HG03025 (cell line): ENCODE measurements around the gene LUC7L2.
A peak's percentile ranks its signal among the peaks of the same experiment; 100 is the strongest.
"Not testable (repeated sequence)": the region's sequence is repeated elsewhere in the genome, so short reads cannot be mapped to it uniquely, and the experiment has no call there.

Experiments
- ATAC-seq: cut with Tn5 transposase; IDR thresholded peaks from one replicate; pipeline ENCODE4 v1.9.1; 2021; ENCODE audit warnings: mild to moderate bottlenecking, moderate library complexity; ENCODE audit not compliant: unreplicated experiment, low FRiP score

Gene LUC7L2, protein sequence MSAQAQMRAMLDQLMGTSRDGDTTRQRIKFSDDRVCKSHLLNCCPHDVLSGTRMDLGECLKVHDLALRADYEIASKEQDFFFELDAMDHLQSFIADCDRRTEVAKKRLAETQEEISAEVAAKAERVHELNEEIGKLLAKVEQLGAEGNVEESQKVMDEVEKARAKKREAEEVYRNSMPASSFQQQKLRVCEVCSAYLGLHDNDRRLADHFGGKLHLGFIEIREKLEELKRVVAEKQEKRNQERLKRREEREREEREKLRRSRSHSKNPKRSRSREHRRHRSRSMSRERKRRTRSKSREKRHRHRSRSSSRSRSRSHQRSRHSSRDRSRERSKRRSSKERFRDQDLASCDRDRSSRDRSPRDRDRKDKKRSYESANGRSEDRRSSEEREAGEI

DNA sequence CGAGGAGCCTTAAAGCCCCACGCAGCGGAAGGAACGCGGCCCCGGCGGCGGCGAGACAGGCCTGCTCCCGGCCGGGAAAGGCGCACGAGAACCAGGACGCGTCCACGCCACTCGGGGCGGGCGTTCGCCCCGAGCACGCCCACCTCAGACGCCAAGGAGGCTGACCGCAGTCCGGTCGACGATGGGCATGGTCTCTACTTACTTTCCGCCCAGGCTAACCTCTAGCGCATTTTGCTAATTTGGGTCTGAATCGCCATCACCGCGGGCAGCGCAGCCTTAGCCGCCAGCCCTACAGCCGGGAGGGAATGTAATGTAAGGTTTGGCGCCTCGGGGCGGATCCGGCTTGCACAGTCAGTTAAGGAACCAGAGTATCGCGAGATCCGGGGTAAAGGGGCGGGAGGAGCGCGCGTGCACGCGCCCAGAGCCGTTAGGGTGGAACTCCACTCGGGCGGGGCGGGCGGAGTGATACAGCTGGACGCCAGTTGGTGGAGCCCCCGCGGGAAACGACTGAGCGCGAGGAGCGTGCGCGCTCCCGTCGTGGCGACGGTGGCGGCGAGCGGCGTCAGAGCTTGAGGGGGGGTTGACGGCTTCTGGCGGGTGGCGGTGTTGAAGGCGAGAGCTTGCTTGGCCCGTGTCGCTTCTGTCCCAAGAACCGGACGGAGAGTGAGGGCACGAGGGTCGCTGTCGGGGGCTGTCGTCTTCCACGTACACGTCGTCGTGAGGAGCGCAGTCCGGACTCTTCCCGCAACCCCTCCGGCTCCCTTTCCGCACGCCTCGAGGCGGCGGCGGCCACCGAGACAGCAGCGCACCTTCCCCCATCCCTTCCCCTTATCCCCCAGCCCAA lies at the start of gene LUC7L2:
LUC7L2 (plus strand) TSS at position 529 of the 844 bp plus-strand sequence. CDS start 368 bp downstream, outside the sequence.
- peak; percentile 67 for ATAC-seq

GRCh38 chr7:139317939-139318505 lies 41.7 kb upstream of the LUC7L2 start:
- no peak for ATAC-seq

GRCh38 chr7:139321071-139321745 lies 38.5 kb upstream of the LUC7L2 start:
- no peak for ATAC-seq

- not testable (repeated sequence) for ATAC-seq
Observed at GRCh38 chr7:139324709-139325108, 35.0 kb upstream of the LUC7L2 start.

DNA sequence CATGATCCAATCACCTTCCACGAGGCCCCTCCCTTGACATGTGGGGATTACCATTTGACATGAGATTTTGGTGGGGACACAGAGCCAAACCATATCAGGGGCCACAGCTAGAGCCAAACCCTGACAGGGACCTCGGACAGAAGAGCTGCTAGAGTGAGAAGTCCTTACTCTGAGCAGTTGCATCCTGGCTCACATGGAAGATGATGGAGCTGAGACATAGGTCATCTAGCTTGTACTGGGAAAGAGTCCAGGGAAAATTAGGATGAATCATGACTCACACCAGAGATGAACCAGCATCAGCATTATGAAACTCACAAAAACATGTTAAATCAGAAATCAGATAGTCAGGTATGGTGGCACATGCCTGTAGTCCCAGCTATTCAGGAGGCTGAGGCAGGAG lies 31.3 kb upstream of the LUC7L2 start:
- ATAC-seq = no peak

DNA sequence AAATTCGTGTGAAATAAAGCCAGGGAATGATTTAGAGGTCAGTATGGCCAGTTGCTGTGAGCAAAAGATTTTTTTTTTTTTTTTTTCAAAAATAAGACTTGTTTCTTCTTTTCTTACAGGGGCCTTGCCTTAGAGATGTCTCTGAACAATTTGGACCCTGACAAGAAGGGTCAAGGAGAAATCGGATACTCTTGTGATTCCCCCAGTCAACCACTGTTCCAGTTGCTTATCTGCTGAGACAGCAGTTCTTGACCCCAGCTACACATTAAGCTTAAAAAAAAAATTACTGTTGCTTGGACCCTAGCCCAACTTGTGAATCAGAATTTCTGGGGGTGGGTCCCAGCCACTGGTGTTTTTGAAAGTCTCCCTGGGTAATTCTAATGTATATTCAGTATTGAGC lies 30.6 kb upstream of the LUC7L2 start:
- ATAC-seq = no peak

DNA sequence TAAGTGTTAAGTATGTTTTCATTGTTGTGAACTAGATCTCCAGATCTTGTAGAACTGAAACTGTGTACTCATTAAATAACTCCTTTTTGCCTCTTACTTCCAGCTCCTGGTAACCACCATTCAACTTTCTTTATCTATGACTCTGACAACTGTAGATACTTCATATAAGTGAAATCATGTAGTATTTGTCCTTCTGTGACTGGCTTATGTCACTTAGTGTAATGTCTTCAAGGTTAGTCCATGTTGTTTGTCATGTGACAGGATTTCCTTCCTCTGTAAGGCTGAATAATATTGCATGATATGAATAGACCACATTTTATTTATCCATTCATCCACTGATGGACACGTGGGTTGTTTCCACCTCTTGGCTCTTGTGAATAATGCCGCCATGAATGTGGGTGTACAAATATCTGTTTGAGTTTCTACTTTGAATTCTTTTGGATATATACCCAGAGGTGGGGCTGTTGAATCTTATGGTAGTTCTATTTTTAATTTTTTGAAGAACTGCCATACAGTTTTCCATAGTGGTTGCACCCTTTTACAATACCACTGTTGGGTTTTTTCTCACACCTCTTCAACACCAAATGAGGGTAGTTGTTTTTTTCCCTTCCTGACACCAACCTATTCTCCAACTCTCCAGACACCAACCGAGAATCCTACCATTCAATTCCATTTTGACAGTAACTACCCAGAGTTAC lies 29.2 kb upstream of the LUC7L2 start:
- no peak for ATAC-seq

DNA sequence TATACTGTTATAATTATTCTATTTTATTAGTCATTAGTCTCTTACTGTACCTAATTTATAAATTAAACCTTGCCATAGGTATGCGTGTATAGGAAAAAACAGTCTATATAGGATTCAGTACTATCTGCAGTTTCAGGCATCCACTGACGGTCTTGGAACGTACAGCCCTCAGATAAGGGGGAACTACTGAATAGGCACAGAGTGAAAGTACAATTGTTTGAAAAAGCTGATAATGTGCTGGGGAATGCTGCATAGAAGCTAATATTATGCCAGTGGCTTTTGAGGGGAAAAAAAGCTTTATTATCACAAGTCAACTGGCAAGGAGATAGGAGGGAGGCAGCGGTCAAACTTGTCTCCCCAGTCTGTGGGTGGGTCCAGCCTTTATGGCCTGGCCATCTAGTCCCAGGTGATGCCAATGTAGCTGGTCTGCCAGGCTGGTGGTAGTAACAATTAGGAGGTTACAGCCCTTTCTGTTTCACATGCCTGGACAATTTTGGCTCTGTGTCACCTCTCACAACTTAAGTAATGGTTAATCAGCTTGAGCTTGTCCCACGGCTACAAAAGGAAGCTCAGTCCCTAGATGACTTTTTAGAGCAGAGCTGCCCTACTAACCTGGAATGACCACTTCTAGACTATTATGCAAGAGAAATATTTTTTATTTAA lies 26.9 kb upstream of the LUC7L2 start:
- ATAC-seq = no peak

DNA sequence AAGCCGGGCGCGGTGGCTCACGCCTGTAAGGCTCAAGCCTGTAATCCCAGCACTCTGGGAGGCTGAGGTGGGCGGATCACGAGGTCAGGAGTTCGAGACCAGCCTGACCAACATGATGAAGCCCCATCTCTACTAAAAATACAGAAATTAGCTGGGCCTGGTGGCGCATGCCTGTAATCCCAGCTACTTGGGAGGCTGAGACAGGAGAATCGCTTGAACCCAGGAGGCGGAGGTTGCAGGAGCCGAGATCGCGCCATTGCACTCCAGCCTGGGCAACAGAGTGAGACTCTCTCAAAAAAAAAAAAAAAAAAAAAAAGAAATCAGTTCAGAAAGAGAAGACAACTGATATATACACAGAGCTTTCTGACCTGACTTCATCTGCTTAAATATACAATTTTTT lies 26.3 kb upstream of the LUC7L2 start:
- not testable (repeated sequence) for ATAC-seq

DNA sequence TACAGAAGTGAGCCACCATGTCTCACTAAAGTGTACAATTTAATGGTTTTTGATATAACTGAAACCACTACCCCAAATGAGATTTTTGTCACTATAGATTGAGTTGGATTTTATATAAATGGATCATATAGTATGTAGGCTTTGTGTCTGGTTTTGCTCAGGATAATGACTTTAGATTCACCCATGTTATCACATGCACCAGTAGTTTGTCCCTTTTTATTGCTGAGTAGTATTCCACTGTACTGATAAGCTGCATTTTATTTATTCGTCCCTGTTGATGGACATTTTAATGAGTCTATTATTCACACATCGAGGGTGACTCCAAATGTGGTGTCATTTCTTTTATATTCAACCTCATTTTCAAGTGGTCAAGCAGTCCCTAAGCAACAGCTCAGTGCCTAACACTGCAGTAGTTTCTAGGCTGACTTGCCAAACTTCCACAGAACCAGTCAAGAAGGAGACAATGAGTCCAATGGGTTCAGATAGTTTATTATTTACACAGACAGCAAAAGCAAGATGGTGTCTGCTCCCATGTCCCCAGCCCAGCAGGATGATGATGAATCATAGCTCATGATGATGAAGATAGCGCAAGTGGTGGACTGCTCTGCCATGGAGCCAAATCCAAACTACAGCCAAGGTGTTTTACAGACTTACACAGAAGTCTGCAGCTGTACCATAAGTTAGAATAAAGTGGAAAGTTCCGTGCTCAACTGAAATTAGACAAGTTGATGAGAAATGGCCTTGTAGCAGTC lies 25.1 kb upstream of the LUC7L2 start:
- no peak for ATAC-seq

GRCh38 chr7:139339025-139339424 lies 20.7 kb upstream of the LUC7L2 start:
- no peak for ATAC-seq

DNA sequence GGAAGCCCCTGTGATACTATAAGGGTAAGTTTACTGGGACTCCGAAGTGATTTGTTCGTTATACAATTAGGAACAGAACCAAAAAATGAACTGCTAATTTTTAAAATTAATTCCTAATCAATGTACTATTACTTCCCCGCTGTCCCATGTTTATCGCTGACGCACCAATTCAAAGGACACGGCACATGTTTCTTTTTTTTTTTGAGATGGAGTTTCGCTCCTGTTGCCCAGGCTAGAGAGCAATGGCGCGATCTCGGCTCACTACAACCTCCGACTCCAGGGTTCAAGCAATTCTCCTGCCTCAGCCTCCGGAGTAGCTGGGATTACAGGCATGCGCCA lies 20.0 kb upstream of the LUC7L2 start:
- no peak for ATAC-seq

DNA sequence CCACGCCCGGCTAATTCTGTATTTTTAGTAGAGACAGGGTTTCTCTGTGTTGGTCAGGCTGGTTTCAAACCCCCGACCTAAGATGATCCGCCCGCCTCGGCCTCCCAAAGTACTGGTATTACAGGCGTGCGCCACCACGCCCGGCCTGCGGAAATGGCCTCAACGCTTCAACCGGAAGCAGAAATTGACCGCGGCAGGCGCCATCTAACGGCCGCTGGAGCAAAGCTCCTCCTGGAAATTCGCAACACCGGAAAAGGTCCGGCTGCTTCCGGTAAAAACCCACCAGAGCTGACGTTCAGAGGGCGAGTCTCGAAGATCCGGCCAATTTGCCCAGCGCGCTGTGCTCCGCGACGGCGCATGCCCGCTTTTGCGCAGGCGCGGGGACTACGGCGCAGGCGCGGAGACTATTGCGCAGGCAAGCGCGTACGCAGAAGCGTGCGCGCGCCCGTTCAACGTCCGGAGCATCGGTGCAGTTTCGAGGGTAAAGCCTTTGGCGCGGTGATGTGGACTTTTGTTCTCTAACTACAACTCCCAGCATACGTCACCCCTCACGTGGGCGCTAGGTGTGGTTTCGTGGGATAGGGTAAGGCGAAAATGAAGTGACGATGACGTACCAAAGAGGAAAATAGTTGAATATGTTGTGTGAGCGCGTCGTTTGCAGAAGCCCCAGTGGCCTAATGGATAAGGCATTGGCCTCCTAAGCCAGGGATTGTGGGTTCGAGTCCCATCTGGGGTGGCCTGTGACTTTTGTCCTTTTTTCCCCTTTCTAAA lies 19.5 kb upstream of the LUC7L2 start:
- ATAC-seq = peak; percentile 83

GRCh38 chr7:139340808-139341057 lies 19.0 kb upstream of the LUC7L2 start:
- ATAC-seq = no peak

GRCh38 chr7:139341058-139341775 lies 18.5 kb upstream of the LUC7L2 start, which contains the start of gene FMC1:
TSS of gene FMC1 (plus strand) at chr7:139341337. CDS start at chr7:139341385, 48 bp downstream.
- ATAC-seq = peak; percentile 51

DNA sequence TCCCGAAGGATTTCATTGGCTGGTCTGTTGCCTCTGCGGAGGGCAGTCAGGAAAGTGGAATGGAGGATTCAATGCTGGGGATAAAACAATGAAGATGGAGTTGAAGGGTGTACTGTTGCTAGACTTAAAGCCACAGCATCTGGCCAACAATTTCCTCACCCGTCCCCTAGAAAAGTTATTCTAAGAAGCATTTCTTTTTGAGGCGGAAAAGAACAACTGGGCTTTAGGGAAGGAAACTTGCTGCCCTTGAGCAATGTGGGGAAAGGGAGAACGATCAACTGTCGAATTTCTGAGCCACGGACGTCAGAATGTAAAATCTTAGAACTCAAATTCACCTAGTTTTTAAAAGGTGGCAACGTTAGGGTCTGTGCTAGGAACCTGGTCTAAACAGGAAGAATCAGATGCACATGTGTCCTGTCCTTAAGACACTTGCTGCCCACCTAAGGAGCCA lies 17.9 kb upstream of the LUC7L2 start:
- no peak for ATAC-seq

GRCh38 chr7:139345042-139345441 lies 14.7 kb upstream of the LUC7L2 start:
- no peak for ATAC-seq

DNA sequence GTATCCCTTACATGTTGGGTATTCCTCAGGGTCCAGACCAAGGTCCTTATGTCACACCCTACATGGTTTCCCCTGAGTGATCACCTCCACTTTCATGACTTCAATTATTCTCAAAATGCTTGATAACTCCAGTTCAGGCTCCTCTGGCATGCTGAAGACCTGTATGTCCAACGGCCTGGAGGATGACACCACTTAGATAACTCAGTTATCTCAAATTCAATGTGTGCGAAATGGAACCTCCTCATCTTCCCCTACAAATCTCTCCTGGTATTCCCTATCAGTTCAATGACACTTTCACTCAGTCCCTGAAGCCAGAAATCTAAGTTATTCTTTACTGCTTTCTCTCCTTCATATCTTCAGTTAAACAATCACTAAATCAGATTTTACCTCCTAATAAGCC lies 8.7 kb upstream of the LUC7L2 start:
- no peak for ATAC-seq
